Activated T-cell treated with anti-CD3 and anti-CD28 coated beads for 24 hours (primary cell): ENCODE data around the gene ETDC.

ENCODE experiments used
- DNase-seq: peaks from one replicate; pipeline ENCODE4 v3.0.0-alpha.2; 2020; ENCODE audit warnings: low read depth

The ETDC gene

GRCh38 chrX:135346975-135347374, 37.7 kb downstream of the ETDC start:
- no peak for DNase-seq

GRCh38 chrX:135347381-135348016, 38.2 kb downstream of the ETDC start:
- DNase-seq = no peak

GRCh38 chrX:135354288-135354687, 45.0 kb downstream of the ETDC start:
- DNase-seq = no peak
